Type B pancreatic cell (in vitro differentiated cells): Measurements from ENCODE around the gene PEX1. TPM values are rescaled to one million over a fixed set of nuclear protein-coding genes. Genes with fewer than 3 reads are reported as not detected.
A peak's percentile ranks its signal among the peaks of the same experiment; 100 is the strongest.

Experiments used
- DNase-seq: peaks from one replicate; pipeline ENCODE4 v3.0.0; 2021; ENCODE audit warnings: mixed read lengths; ENCODE audit not compliant: unreplicated experiment; ENCODE audit errors: extremely low spot score
- H3K27ac Mint-ChIP-seq: 2 replicates; pipeline ENCODE4 v1.8.0; 2021; ENCODE audit warnings: mild to moderate bottlenecking, mixed read lengths
- H3K27me3 Mint-ChIP-seq: 2 replicates; pipeline ENCODE4 v1.8.0; 2021; ENCODE audit warnings: mixed read lengths
- H3K36me3 Mint-ChIP-seq: 2 replicates; pipeline ENCODE4 v1.8.0; 2021; ENCODE audit warnings: mixed read lengths
- H3K4me1 Mint-ChIP-seq: one replicate; pipeline ENCODE4 v1.8.0; 2021; ENCODE audit warnings: mixed read lengths; ENCODE audit not compliant: unreplicated experiment
- H3K4me3 Mint-ChIP-seq: 2 replicates; pipeline ENCODE4 v1.8.0; 2021; ENCODE audit warnings: mild to moderate bottlenecking, mixed read lengths
- H3K9me3 Mint-ChIP-seq: 2 replicates; pipeline ENCODE4 v1.8.0; 2021; ENCODE audit warnings: mixed read lengths
- CTCF ChIP-seq: fragments of 200-600 bp; sonication (generic); conservative IDR thresholded peaks from 2 replicates; pipeline ENCODE4 v1.5.0; 2021; ENCODE audit warnings: antibody characterized with exemption, mild to moderate bottlenecking
- total RNA-seq: library from RNA; stranded (reverse); gene quantifications from 2 replicates; pipeline ENCODE4 v1.2.1, GENCODE V29; 2021; ENCODE audit warnings: low replicate concordance

PEX1 gene
- total RNA-seq, 1 donor from 2014 or later: 22.2 TPM

- Mint-ChIP-seq H3K36me3 (peaks cover 21% of the 10 kb centered on the region), H3K27ac (peak overlapping the region; percentile 89), H3K4me3 (peak overlapping the region; percentile 39), H3K9me3 (peaks cover 4% of the 10 kb centered on the region), H3K27me3 (no peaks in the 10 kb centered on the region), H3K4me1 (peaks cover 7% of the 10 kb centered on the region)
- DNase-seq: no peak
- no peak for TF ChIP-seq CTCF
Measured at GRCh38 chr7:92464515-92464914, 63.8 kb downstream of the PEX1 start.

GRCh38 chr7:92462560-92462959, 65.8 kb downstream of the PEX1 start:
- H3K9me3 Mint-ChIP-seq: peaks cover 3% of the 10 kb centered on the region
- H3K4me1 Mint-ChIP-seq: peaks cover 7% of the 10 kb centered on the region
- peaks cover 16% of the 10 kb centered on the region for H3K36me3 Mint-ChIP-seq
- H3K4me3 Mint-ChIP-seq: no peak overlapping the region
- no peaks in the 10 kb centered on the region for H3K27me3 Mint-ChIP-seq
- no peak for DNase-seq
- TF ChIP-seq CTCF: no peak
- peak overlapping the region; percentile 33 for H3K27ac Mint-ChIP-seq

GRCh38 chr7:92461027-92462003, 67.0 kb downstream of the PEX1 start:
- DNase-seq: no peak
- H3K4me1 Mint-ChIP-seq: peaks cover 7% of the 10 kb centered on the region
- peak overlapping the region; percentile 17 for H3K27ac Mint-ChIP-seq
- peak; percentile 89 for TF ChIP-seq CTCF
- H3K9me3 Mint-ChIP-seq: no peaks in the 10 kb centered on the region
- H3K36me3 Mint-ChIP-seq: peaks cover 20% of the 10 kb centered on the region
- H3K4me3 Mint-ChIP-seq: no peak overlapping the region
- H3K27me3 Mint-ChIP-seq: no peaks in the 10 kb centered on the region

- TF ChIP-seq CTCF: no peak
- Mint-ChIP-seq H3K4me3 (no peak overlapping the region), H3K4me1 (peaks cover 7% of the 10 kb centered on the region), H3K27me3 (no peaks in the 10 kb centered on the region), H3K36me3 (peaks cover 22% of the 10 kb centered on the region), H3K9me3 (no peaks in the 10 kb centered on the region), H3K27ac (peak overlapping the region; percentile 88)
- no peak for DNase-seq
Measured at GRCh38 chr7:92460510-92460909, 67.8 kb downstream of the PEX1 start.

- Mint-ChIP-seq H3K27ac (peak overlapping the region; percentile 88), H3K9me3 (no peaks in the 10 kb centered on the region), H3K4me1 (peaks cover 7% of the 10 kb centered on the region), H3K4me3 (no peak overlapping the region), H3K27me3 (no peaks in the 10 kb centered on the region), H3K36me3 (peaks cover 22% of the 10 kb centered on the region)
- no peak for DNase-seq
- TF ChIP-seq CTCF: no peak
Measured at GRCh38 chr7:92460109-92460508, 68.2 kb downstream of the PEX1 start.
